Mucosa of descending colon (tissue), 3 donors: Measurements from ENCODE around the gene LEMD1. TPM values are rescaled to one million over a fixed set of nuclear protein-coding genes. Genes with fewer than 3 reads are reported as not detected.
"Not testable (repeated sequence)": the region's sequence is repeated elsewhere in the genome, so short reads cannot be mapped to it uniquely, and the experiment has no call there.

Experiments used
- ATAC-seq: fragments of 200-7000 bp; cut with Tn5 transposase; one replicate; pipeline ENCODE4 v1.9.1; 2020; ENCODE audit warnings: mild to moderate bottlenecking, moderate library complexity
- DNase-seq, 3 donors: peaks; one replicate each; pipeline ENCODE4 v3.0.0-alpha.2; 2020
- H3K36me3 ChIP-seq: fragments of 200-600 bp; one replicate; pipeline ENCODE4 v1.8.0; 2021; ENCODE audit warnings: low read depth, mild to moderate bottlenecking
- H3K4me1 ChIP-seq: fragments of 200-600 bp; one replicate; pipeline ENCODE4 v1.8.0; 2021; ENCODE audit warnings: low read depth, mild to moderate bottlenecking
- H3K4me3 ChIP-seq: fragments of 200-600 bp; one replicate; pipeline ENCODE4 v1.8.0; 2021; ENCODE audit warnings: mild to moderate bottlenecking
- H3K9me3 ChIP-seq: fragments of 200-600 bp; one replicate; pipeline ENCODE4 v1.8.0; 2021; ENCODE audit warnings: mild to moderate bottlenecking
- CTCF ChIP-seq: fragments of 200-600 bp; IDR thresholded peaks from one replicate; pipeline ENCODE4 v1.8.0; 2022; ENCODE audit warnings: antibody characterized with exemption, mild to moderate bottlenecking
- intact Hi-C, 2 donors: fragments of 100-400 bp; cut with DNase I in 1 of 2; cut with micrococcal nuclease in 1 of 2; formaldehyde crosslinking; loops; one replicate each; pipeline versions ENCODE4 v1.11.0 to v1.11.1; 2022; cut with DNase I, micrococcal nuclease
- total RNA-seq, 3 donors: library from RNA; stranded (reverse); fragmentation: NEBNext Ultra II Directional in 2 of 3; extraction: Animal tissue kit (Norgen Biotek cat#: 25700) in 2 of 3; gene quantifications; one replicate each; pipeline versions ENCODE4 v1.2.1 to v1.2.4, GENCODE V29; 2021 to 2023
- donor health status: DM: no; HTN: no; CAD: no; lungs with moderate emphysema.
- donor health status: DM: no; HTN: no; CAD: no.
- donor health status: DM: no; HTN: yes; CAD: no.

Gene LEMD1
- total RNA-seq, 3 donors from 2014 or later = not detected

DNA sequence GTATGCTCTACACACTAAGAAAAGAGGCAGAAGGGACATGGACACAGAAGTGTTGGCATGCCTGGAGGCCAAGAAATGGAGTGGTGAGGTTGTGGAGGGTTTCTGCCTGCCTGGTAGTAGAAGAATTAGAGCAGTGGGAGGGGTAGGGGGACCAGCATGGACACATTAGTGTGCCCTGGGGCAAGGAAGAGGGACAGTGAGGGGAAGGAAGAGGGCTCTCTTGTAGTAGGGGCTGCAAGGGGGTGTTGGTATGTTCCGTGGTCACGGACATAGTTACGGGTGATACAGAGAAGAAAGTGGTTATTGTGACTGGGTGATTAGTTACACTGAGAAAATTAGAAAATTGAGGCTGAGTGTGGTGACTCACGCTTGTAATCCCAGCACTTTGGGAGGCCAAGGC is 23.3 kb downstream of the LEMD1 start:
- intact Hi-C loops = no loop called here
- H3K4me3 ChIP-seq = no peak overlapping the region
- no peak for DNase-seq
- no peak for ATAC-seq
- H3K9me3 ChIP-seq = no peaks in the 10 kb centered on the region
- H3K4me1 ChIP-seq = no peaks in the 10 kb centered on the region
- H3K36me3 ChIP-seq = no peaks in the 10 kb centered on the region
- no peak for TF ChIP-seq CTCF

DNA sequence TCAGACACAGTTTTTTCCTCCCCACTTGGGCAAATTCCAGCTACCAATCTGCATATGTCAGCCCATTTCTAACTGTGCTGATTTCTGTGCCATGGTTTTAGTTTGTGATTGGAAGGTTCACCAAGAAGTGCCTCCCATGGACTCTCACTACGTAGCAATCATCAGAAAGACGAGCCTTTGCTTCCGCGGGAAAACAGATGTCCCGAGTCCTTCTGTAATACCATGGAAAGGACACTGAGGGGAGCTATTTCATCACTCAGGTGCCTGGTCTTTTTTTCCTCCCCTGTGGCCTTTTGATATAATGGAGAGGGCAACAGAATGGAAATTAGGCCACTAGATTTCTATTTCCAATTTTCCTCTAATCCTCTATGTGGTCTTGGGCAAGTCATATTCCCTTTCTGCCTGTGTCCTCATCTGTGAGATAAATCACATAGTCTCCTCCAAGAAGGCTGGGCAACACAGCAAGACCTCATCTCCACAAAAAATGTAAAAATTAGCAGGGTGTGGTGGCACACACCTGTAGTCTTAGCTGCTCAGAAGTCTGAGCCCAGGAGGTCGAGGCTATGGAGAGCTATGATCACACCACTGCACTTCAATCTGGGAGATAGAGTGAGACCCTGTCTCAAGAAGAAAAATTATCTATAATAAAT is 24.8 kb downstream of the LEMD1 start:
- TF ChIP-seq CTCF = peak; percentile 34
- intact Hi-C loops = no loop called here
- Histone ChIP-seq H3K36me3 (no peaks in the 10 kb centered on the region), H3K9me3 (no peaks in the 10 kb centered on the region), H3K4me3 (no peak overlapping the region), H3K4me1 (no peaks in the 10 kb centered on the region)
- ATAC-seq = peak; percentile 86
- DNase-seq = peak in 1 of 3 donors; percentile 36

- H3K36me3 ChIP-seq = no peaks in the 10 kb centered on the region
- TF ChIP-seq CTCF = no peak
- ATAC-seq (no peak), DNase-seq (no peak)
- no peaks in the 10 kb centered on the region for H3K4me1 ChIP-seq
- no peaks in the 10 kb centered on the region for H3K9me3 ChIP-seq
- no peak overlapping the region for H3K4me3 ChIP-seq
- intact Hi-C loops = no loop called here
Measured at GRCh38 chr1:205395616-205396015, 26.2 kb downstream of the LEMD1 start.

GRCh38 chr1:205392650-205393049 is 29.2 kb downstream of the LEMD1 start:
- Histone ChIP-seq H3K9me3 (no peaks in the 10 kb centered on the region), H3K4me3 (no peak overlapping the region), H3K36me3 (no peaks in the 10 kb centered on the region), H3K4me1 (no peaks in the 10 kb centered on the region)
- TF ChIP-seq CTCF = no peak
- ATAC-seq (no peak), DNase-seq (no peak)
- intact Hi-C loops = no loop called here

DNA sequence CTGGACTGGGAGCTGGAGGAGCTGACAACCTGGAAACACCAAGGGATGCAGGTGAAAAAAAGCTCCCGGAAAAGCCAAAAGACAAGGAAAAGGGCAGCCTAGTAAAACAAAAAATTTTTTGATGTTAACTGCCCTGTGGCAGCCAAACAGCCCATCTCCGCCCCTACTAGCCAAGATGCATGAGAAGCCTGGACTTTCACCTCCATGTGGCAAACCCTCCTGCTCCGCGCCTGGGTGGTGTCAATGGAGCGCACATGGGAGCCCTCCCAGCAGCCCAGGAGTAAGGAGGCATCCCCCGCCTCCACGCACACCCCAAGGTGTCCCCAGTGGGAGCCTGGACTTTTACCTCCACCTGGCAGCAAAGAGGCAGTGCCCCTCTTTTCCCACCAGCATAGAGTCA is 30.5 kb downstream of the LEMD1 start:
- no peaks in the 10 kb centered on the region for H3K9me3 ChIP-seq
- H3K4me1 ChIP-seq = no peaks in the 10 kb centered on the region
- no peaks in the 10 kb centered on the region for H3K36me3 ChIP-seq
- DNase-seq (peak; percentile 45 to 53 (median 45)), ATAC-seq (peak; percentile 73)
- no peak overlapping the region for H3K4me3 ChIP-seq
- intact Hi-C loops = no loop called here
- no peak for TF ChIP-seq CTCF

DNA sequence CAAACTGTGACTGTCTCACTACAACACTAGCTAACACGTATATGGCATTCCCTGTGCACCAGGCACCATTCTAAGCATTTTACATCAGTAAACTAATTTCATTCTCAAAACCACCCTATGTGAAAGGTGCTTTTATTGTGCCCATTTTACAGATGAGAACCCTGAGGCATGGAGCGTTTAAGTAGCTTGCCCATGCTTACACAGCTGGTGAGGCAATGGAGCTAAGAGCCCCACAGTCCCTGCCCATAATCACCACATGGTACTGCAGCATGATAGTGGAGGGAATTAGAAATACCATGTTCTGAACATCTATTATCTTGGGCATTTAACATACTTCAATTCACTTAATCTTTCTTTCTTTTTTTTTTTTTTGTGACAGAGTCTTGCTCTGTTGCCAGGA is 34.0 kb downstream of the LEMD1 start:
- Histone ChIP-seq H3K36me3 (no peaks in the 10 kb centered on the region), H3K4me3 (no peak overlapping the region), H3K9me3 (no peaks in the 10 kb centered on the region), H3K4me1 (no peaks in the 10 kb centered on the region)
- ATAC-seq = no peak
- TF ChIP-seq CTCF = no peak
- no peak for DNase-seq
- intact Hi-C loops = no loop called here

GRCh38 chr1:205382990-205383389 is 38.9 kb downstream of the LEMD1 start:
- not testable (repeated sequence) for ATAC-seq, DNase-seq

More at GRCh38 chr1:205382990-205383389, 38.9 kb downstream of the LEMD1 start:
- H3K36me3 ChIP-seq, H3K9me3 ChIP-seq, H3K4me3 ChIP-seq, H3K4me1 ChIP-seq, intact Hi-C loops: not testable (repeated sequence)
